ENCODE data around the gene S100A14.

DNA sequence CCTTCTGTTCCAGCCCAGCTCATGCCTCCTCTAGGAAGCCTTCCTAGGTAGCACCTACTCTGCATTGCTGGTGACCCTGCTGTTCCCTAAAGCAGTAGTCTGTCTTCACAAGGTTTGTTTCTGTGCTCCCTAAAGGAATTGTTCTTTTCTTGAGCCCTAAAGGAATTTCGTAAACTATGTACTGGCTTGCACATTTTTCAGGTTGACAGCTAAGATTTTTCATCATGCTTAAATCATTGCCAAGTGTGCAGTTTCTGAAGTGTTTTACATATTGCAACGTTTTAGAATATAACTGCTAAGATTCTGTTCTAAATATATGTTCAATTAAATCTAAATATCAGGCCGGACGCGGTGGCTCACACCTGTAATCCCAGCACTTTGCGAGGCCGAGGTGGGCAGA lies 16.3 kb downstream of the S100A14 start:
- no peak for TF ChIP-seq CTCF (IDR thresholded peaks at IDR 0.05)
- TF ChIP-seq POLR2A (IDR thresholded peaks at IDR 0.05): no peak

Measured in Peyer's patch (tissue), 4 donors.